Lower leg skin (tissue), 4 donors: ENCODE measurements around the gene HUNK. TPM values are rescaled to one million over a fixed set of nuclear protein-coding genes. Genes with fewer than 3 reads are reported as not detected.

Experiments
- DNase-seq, 2 donors: peaks; one replicate each; pipeline ENCODE4 v3.0.0-alpha.2; 2019; ENCODE audit warnings: low spot score in 2 of 2
- H3K4me3 ChIP-seq: fragments of 200-600 bp; sonication (generic); 2 replicates; pipeline ENCODE4 v1.5.1; 2017; ENCODE audit warnings: mild to moderate bottlenecking, low read depth; ENCODE audit not compliant: poor library complexity, severe bottlenecking
- CTCF ChIP-seq, 3 donors: fragments of 450-650 bp; IDR thresholded peaks; one replicate each; pipeline ENCODE4 v1.5.1; 2016; ENCODE audit warnings: antibody characterized with exemption in 3 of 3, mild to moderate bottlenecking in 3 of 3, moderate library complexity in 2 of 3
- POLR2A ChIP-seq, 2 donors: fragments of 450-650 bp; IDR thresholded peaks; one replicate each; pipeline ENCODE4 v1.6.1; 2016 to 2017; ENCODE audit warnings: antibody characterized with exemption in 2 of 2, mild to moderate bottlenecking in 1 of 2, moderate library complexity in 1 of 2
- WGBS, 2 donors: methylation state at CpG; one replicate each; pipeline ENCODE4 v1.1.5; 2018; 5-methylcytosine and 5-hydroxymethylcytosine counted together
- intact Hi-C: fragments of 100-400 bp; cut with DNase I; formaldehyde crosslinking; loops from one replicate; pipeline ENCODE4 v1.15.0; 2023; ENCODE audit warnings: low total_unique reads
- total RNA-seq, 4 donors: library from RNA; depleted of rRNA; stranded (reverse); fragments of >200 nt; gene quantifications; one replicate each; pipeline ENCODE4 v1.1.0, GENCODE V29; 2016

HUNK gene
- total RNA-seq, 4 donors from 2014 or later, result 2.8 to 4.0 (median 3.5) TPM

- intact Hi-C loops, result no loop called here
- DNase-seq, result peak in 1 of 2 donors; percentile 75
- TF ChIP-seq POLR2A (IDR thresholded peaks at IDR 0.05), result no peak
- no peak overlapping the region for H3K4me3 ChIP-seq
- 96 to 98% methylated on average over 11 of the region's 11 CpGs for WGBS, 2 donors
Observed at GRCh38 chr21:31885146-31885545, 12.3 kb downstream of the HUNK start.

- WGBS, 2 donors, result 39 to 46% methylated on average over 5 of the region's 5 CpGs
- H3K4me3 ChIP-seq, result no peak overlapping the region
- peak in 1 of 2 donors; percentile 48 for DNase-seq
- intact Hi-C loops, result no loop called here
- TF ChIP-seq CTCF (IDR thresholded peaks at IDR 0.05) (no peak), POLR2A (IDR thresholded peaks at IDR 0.05) (no peak)
Observed at GRCh38 chr21:31886915-31887314, 14.1 kb downstream of the HUNK start.

GRCh38 chr21:31887391-31887841 is 14.6 kb downstream of the HUNK start:
- 61 to 68% methylated on average over 13 of the region's 13 CpGs for WGBS, 2 donors

GRCh38 chr21:31888936-31889371 is 16.1 kb downstream of the HUNK start:
- TF ChIP-seq CTCF (IDR thresholded peaks at IDR 0.05), result no peak
- TF ChIP-seq POLR2A (IDR thresholded peaks at IDR 0.05), result no peak
- intact Hi-C loops, result no loop called here
- DNase-seq, result peak in 1 of 2 donors; percentile 50
- no peak overlapping the region for H3K4me3 ChIP-seq
- WGBS, 2 donors, result 19 to 26% methylated on average over 8 of the region's 8 CpGs

More at GRCh38 chr21:31887391-31887841, 14.6 kb downstream of the HUNK start:
- no peak overlapping the region for H3K4me3 ChIP-seq
- intact Hi-C loops, result no loop called here
- TF ChIP-seq POLR2A (IDR thresholded peaks at IDR 0.05) (no peak), CTCF (IDR thresholded peaks at IDR 0.05) (no peak)
- DNase-seq, result peak in 1 of 2 donors; percentile 88

GRCh38 chr21:31889460-31889859 is 16.6 kb downstream of the HUNK start:
- no peak overlapping the region for H3K4me3 ChIP-seq
- no peak for DNase-seq
- intact Hi-C loops, result no loop called here
- WGBS, 2 donors, result 64 to 67% methylated on average over 2 of the region's 2 CpGs
- no peak for TF ChIP-seq POLR2A (IDR thresholded peaks at IDR 0.05)
- TF ChIP-seq CTCF (IDR thresholded peaks at IDR 0.05), result no peak

- no peak for TF ChIP-seq CTCF (IDR thresholded peaks at IDR 0.05)
- no peak for TF ChIP-seq POLR2A (IDR thresholded peaks at IDR 0.05)
- no peak overlapping the region for H3K4me3 ChIP-seq
- intact Hi-C loops, result no loop called here
- peak in 1 of 2 donors; percentile 57 for DNase-seq
- 70 to 71% methylated on average over 9 of the region's 9 CpGs for WGBS, 2 donors
Observed at GRCh38 chr21:31892686-31893085, 19.9 kb downstream of the HUNK start.
